HepG2 (cell line): ENCODE data around the gene PRM2. TPM values are rescaled to one million over a fixed set of nuclear protein-coding genes. Genes with fewer than 3 reads are reported as not detected.

ENCODE experiments used
- CHD4 ChIP-seq: fragments of 200-600 bp; sonication (generic); IDR thresholded peaks from 2 replicates; pipeline ENCODE4 v1.7.0; 2017; ENCODE audit warnings: mild to moderate bottlenecking, low read length, borderline replicate concordance
- HIVEP1 ChIP-seq: sonication (generic); formaldehyde crosslinking; IDR thresholded peaks from 2 replicates; pipeline ENCODE4 v1.4.0; 2020; ENCODE audit warnings: mild to moderate bottlenecking, missing genetic modification reagents
- HNF1B ChIP-seq: sonication (generic); formaldehyde crosslinking; IDR thresholded peaks from 2 replicates; pipeline ENCODE4 v1.5.1; 2020; ENCODE audit warnings: mild to moderate bottlenecking, moderate library complexity, missing genetic modification reagents
- HNF4G ChIP-seq, 2 experiments: sonication (generic) in 1 of 2; formaldehyde crosslinking in 1 of 2; IDR thresholded peaks; 2 replicates each; pipeline versions ENCODE4 v1.4.0 to v1.6.1; 2011 to 2020; ENCODE audit warnings: borderline replicate concordance in 2 of 2, low read depth in 2 of 2, mild to moderate bottlenecking in 2 of 2, low read length in 1 of 2, missing genetic modification reagents in 1 of 2, moderate library complexity in 1 of 2
- LBX2 ChIP-seq: sonication (generic); formaldehyde crosslinking; IDR thresholded peaks from 2 replicates; pipeline ENCODE4 v1.5.0; 2020; ENCODE audit warnings: missing genetic modification reagents, mild to moderate bottlenecking, borderline replicate concordance
- MAFG ChIP-seq: sonication (generic); formaldehyde crosslinking; IDR thresholded peaks from 2 replicates; pipeline ENCODE4 v1.5.1; 2020; ENCODE audit warnings: mild to moderate bottlenecking, missing genetic modification reagents
- MIXL1 ChIP-seq: IDR thresholded peaks from 2 replicates; pipeline ENCODE4 v1.6.1; 2016
- NCOR1 ChIP-seq: fragments of 200-600 bp; sonication (generic); IDR thresholded peaks from 2 replicates; pipeline ENCODE4 v1.7.0; 2017; ENCODE audit warnings: antibody characterized with exemption, low read length, borderline replicate concordance
- POGZ ChIP-seq: sonication (generic); formaldehyde crosslinking; IDR thresholded peaks from 2 replicates; pipeline ENCODE4 v1.4.0; 2020; ENCODE audit warnings: mild to moderate bottlenecking, missing genetic modification reagents
- PREB ChIP-seq: sonication (generic); formaldehyde crosslinking; IDR thresholded peaks from 2 replicates; pipeline ENCODE4 v1.4.0; 2020; ENCODE audit warnings: missing genetic modification reagents
- RFX1 ChIP-seq: fragments of 450-650 bp; IDR thresholded peaks from 2 replicates; pipeline ENCODE4 v1.6.1; 2017
- SPEN ChIP-seq: sonication (generic); formaldehyde crosslinking; IDR thresholded peaks from 2 replicates; pipeline ENCODE4 v1.5.1; 2020; ENCODE audit warnings: low read depth, mild to moderate bottlenecking, missing genetic modification reagents
- SRY ChIP-seq: sonication (generic); formaldehyde crosslinking; IDR thresholded peaks from 2 replicates; pipeline ENCODE4 v1.8.0; 2022; ENCODE audit warnings: mild to moderate bottlenecking, missing genetic modification reagents
- STAT5B ChIP-seq: sonication (generic); formaldehyde crosslinking; IDR thresholded peaks from 2 replicates; pipeline ENCODE4 v1.4.0; 2020; ENCODE audit warnings: missing genetic modification reagents
- TEAD3 ChIP-seq: optimal IDR thresholded peaks from 2 replicates; pipeline ENCODE3; 2016; ENCODE audit warnings: borderline replicate concordance
- ZFX ChIP-seq: sonication (generic); formaldehyde crosslinking; IDR thresholded peaks from 2 replicates; pipeline ENCODE4 v1.4.0; 2020; ENCODE audit warnings: mild to moderate bottlenecking, low read depth, missing genetic modification reagents, moderate library complexity
- ZMYM3 ChIP-seq: sonication (generic); formaldehyde crosslinking; IDR thresholded peaks from 2 replicates; pipeline ENCODE4 v1.5.1; 2020; ENCODE audit warnings: mild to moderate bottlenecking, missing genetic modification reagents
- ZNF235 ChIP-seq: sonication (generic); formaldehyde crosslinking; IDR thresholded peaks from 2 replicates; pipeline ENCODE4 v1.8.1; 2023; ENCODE audit warnings: mild to moderate bottlenecking, missing genetic modification reagents, borderline replicate concordance
- ZNF501 ChIP-seq: sonication (generic); formaldehyde crosslinking; IDR thresholded peaks from 2 replicates; pipeline ENCODE4 v1.5.1; 2020; ENCODE audit warnings: mild to moderate bottlenecking, moderate library complexity, missing genetic modification reagents
- ZNF567 ChIP-seq: sonication (generic); formaldehyde crosslinking; IDR thresholded peaks from 2 replicates; pipeline ENCODE4 v1.8.1; 2023; ENCODE audit warnings: mild to moderate bottlenecking, missing genetic modification reagents, borderline replicate concordance
- ZNF772 ChIP-seq: sonication (generic); formaldehyde crosslinking; IDR thresholded peaks from 2 replicates; pipeline ENCODE4 v1.5.0; 2020; ENCODE audit warnings: mild to moderate bottlenecking, missing genetic modification reagents
- polyA plus RNA-seq, 8 experiments: library from polyadenylated mRNA; depleted of rRNA in 3 of 8; stranded (reverse) in 7 of 8; unstranded in 1 of 8; fragments of >200 nt; fragmentation: Illumina TruSeq in 4 of 8; extraction: Trizol in 4 of 8; gene quantifications; 2 replicates each; pipeline versions ENCODE4 v1.2.1 to v1.2.3, GENCODE V29; 2011 to 2016; ENCODE audit warnings: low read depth in 4 of 8, missing spikeins in 1 of 8, mixed read lengths in 1 of 8; ENCODE audit not compliant: insufficient read depth in 1 of 8
- total RNA-seq, 5 experiments: library from RNA; depleted of rRNA; stranded (reverse); fragments of >200 nt; fragmentation: Illumina TruSeq; extraction: Trizol; gene quantifications; 2 replicates each; pipeline ENCODE4 v1.2.3, GENCODE V29; 2016; ENCODE audit warnings: low read depth in 1 of 5
- TF ChIP-seq, protein P1 (sequence below): IDR thresholded peaks from 2 replicates; pipeline ENCODE4 v1.6.1; 2016; ENCODE audit warnings: missing biosample characterization, missing genetic modification reagents, low read depth
- TF ChIP-seq, protein P2 (sequence below): sonication (generic); formaldehyde crosslinking; IDR thresholded peaks from 2 replicates; pipeline ENCODE4 v1.5.0; 2020; ENCODE audit warnings: mild to moderate bottlenecking, missing genetic modification reagents, borderline replicate concordance

Gene PRM2
- total and polyA plus RNA-seq, 2 of the 13 experiments (the other 11 are each of a cell fraction or from before 2014, with no cell fraction given): 0.54 TPM; not detected in 1

DNA sequence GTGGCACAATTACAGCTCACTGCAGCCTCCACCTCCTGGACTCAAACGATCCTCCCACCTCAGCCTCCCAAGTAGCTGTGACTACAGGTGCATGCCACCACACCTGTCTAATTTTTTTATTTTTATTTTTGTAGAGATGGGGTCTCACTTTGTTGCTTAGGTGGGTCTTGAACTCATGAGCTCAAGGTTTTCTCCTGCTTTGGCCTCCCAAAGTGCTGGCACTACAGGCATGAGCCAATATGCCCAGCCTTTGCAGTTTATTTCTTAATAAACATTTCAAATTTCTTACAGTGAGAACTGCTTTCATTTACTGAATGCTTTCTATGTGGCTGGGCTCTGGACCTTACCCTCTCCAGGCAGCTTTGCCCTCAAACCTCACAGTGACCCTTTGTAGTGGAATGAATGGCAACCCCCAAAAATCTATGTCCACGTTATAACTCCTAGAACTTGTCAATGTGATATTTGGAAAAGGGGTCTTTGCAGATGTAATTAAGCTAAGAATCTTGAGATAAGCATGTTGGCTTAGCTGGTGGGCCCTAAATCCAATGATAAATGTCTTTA is 5.6 kb downstream of the PRM2 start (continued):
- TF ChIP-seq, protein P1, sequence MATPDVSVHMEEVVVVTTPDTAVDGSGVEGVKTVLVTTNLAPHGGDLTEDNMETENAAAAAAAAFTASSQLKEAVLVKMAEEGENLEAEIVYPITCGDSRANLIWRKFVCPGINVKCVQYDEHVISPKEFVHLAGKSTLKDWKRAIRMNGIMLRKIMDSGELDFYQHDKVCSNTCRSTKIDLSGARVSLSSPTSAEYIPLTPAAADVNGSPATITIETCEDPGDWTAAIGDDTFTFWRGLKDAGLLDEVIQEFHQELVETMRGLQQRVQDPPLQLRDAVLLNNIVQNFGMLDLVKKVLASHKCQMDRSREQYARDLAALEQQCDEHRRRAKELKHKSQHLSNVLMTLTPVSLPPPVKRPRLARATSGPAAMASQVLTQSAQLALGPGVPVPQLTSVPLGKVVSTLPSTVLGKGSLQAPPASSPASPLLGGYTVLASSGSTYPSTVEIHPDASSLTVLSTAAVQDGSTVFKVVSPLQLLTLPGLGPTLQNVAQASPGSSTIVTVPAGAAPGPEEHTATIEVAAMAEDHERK: no peak
- TF ChIP-seq POGZ (CRISPR knock-in tag) (0 out of 2 replicates have a peak, but pooled peaks have one; percentile 6), ZNF501 (CRISPR knock-in tag) (0 out of 2 replicates have a peak, but pooled peaks have one; percentile 6), SRY (CRISPR knock-in tag) (no peak), MIXL1 (no peak; the same call in 1 of the 2 replicates), ZNF235 (CRISPR knock-in tag) (no peak), HNF1B (peak; percentile 55; the same call in 1 of the 2 replicates), TEAD3 (peak; percentile 53), NCOR1 (peak; percentile 76), CHD4 (peak; percentile 90), HIVEP1 (CRISPR knock-in tag) (no peak), HNF4G (IDR thresholded peaks at IDR 0.05; ENCODE audit: borderline replicate concordance, low read depth, low read length) (no peak; the same call in 1 of the 2 replicates), HNF4G (CRISPR knock-in tag; IDR thresholded peaks at IDR 0.05; ENCODE audit: borderline replicate concordance, low read depth) (no peak), STAT5B (CRISPR knock-in tag) (no peak), ZMYM3 (CRISPR knock-in tag) (peak; percentile 91), PREB (CRISPR knock-in tag) (no peak), ZNF567 (peak; percentile 64), RFX1 (no peak), LBX2 (CRISPR knock-in tag) (no peak), ZFX (CRISPR knock-in tag) (no peak), MAFG (CRISPR knock-in tag) (no peak), SPEN (CRISPR knock-in tag) (no peak), ZNF772 (CRISPR knock-in tag) (no peak)
- TF ChIP-seq, protein P2, sequence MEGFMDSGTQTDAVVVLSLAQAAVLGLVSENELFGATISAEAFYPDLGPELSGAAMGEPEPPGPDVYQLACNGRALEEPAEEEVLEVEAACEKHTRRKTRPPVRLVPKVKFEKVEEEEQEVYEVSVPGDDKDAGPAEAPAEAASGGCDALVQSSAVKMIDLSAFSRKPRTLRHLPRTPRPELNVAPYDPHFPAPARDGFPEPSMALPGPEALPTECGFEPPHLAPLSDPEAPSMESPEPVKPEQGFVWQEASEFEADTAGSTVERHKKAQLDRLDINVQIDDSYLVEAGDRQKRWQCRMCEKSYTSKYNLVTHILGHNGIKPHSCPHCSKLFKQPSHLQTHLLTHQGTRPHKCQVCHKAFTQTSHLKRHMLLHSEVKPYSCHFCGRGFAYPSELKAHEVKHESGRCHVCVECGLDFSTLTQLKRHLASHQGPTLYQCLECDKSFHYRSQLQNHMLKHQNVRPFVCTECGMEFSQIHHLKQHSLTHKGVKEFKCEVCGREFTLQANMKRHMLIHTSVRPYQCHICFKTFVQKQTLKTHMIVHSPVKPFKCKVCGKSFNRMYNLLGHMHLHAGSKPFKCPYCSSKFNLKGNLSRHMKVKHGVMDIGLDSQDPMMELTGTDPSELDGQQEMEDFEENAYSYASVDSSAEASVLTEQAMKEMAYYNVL (CRISPR knock-in tag): peak; percentile 43; the same call in 1 of the 2 replicates
